Measurements from ENCODE around the gene CAPN12.
"Not testable (repeated sequence)": the region's sequence is repeated elsewhere in the genome, so short reads cannot be mapped to it uniquely, and the experiment has no call there.

CAPN12 gene

GRCh38 chr19:38770228-38770948 is 26.1 kb upstream of the CAPN12 start:
- DNase-seq (ENCODE audit: low spot score), result not testable (repeated sequence)

DNA sequence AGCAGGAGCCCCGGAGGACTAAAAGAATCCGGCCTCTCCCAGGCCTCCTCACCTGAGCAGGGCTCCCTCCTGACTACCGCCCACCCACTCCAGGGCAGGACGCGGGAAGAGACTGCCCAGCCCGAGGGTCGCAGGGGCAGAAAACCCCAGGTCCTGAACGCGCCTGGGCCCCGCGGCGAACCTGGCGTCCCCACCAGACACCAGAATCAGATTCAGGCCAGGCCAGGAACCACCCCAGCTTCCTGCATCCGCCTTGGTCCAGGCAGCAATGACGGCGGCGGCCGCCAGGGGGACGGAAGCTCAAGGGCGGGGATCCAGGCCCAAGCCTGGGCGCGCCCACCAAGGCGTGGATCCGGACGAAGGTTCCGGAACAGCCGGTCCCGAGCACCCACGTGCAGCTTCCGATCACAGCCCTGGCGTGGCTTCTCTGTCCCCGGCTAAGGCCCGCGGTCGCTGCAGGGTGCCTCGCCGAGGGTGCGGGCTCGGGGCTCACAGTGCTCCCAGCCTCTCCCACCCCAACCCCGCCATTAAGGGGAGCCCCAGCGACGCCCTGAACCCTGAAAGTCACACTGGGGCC is 25.4 kb upstream of the CAPN12 start:
- DNase-seq (ENCODE audit: low spot score), result peak; percentile 87

DNA sequence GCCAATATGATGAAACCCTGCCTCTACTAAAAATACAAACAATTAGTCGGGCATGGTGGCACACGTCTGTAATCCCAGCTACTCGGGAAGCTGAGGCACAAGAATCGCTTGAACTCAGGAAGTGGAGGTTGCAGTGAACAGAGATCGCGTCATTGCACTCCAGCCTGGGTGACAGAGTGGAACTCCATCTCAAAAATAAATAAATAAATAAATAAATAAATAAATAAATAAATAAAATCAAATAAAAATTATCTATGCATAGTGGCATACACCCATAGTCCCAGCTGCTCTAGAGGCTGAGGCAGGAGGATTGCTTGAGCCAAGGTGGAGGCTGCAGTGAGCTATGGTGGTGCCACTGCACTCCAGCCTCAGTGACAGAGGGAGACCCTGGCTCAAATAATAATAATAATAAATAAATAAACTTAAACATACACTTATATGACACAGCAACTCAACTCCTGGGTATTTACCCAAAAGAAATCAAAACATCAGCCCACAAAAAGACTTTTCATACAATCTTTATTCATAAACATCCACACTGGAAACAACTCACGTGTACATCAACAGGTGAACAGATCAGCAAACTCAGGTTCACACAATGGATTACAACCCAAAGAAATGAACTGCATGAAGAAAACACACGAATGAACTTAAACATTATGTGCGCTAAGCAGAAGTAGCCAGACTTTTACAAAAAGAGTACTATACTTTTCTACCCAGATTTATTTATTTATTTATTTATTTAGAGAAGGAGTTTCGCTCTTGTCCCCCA is 22.2 kb upstream of the CAPN12 start:
- no peak for DNase-seq (ENCODE audit: low spot score)

- no peak for DNase-seq (ENCODE audit: low spot score)
These were observed 20.9 kb upstream of the CAPN12 start for GRCh38 chr19:38765214-38765613.

DNA sequence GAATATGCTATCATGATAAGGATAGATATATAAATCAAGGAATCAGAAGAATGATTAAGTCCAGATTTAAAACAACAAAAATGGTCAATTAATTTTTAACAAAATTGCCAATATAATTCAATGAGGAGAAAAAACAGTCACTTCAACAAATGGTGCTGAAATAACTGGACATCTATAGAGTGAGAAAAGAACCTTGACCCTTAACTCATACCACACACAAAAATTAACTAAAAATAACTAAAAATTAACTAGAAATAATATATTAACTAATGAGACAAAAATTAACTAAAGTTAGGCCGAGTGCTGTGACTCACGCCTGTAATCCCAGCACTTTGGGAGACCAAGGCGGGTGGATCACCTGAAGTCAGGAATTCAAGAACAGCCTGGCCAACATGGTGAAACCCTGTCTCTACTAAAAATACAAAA is 19.5 kb upstream of the CAPN12 start:
- no peak for DNase-seq (ENCODE audit: low spot score)

- DNase-seq (ENCODE audit: low spot score), result not testable (repeated sequence)
These were observed 17.7 kb upstream of the CAPN12 start for GRCh38 chr19:38761884-38762389.

DNA sequence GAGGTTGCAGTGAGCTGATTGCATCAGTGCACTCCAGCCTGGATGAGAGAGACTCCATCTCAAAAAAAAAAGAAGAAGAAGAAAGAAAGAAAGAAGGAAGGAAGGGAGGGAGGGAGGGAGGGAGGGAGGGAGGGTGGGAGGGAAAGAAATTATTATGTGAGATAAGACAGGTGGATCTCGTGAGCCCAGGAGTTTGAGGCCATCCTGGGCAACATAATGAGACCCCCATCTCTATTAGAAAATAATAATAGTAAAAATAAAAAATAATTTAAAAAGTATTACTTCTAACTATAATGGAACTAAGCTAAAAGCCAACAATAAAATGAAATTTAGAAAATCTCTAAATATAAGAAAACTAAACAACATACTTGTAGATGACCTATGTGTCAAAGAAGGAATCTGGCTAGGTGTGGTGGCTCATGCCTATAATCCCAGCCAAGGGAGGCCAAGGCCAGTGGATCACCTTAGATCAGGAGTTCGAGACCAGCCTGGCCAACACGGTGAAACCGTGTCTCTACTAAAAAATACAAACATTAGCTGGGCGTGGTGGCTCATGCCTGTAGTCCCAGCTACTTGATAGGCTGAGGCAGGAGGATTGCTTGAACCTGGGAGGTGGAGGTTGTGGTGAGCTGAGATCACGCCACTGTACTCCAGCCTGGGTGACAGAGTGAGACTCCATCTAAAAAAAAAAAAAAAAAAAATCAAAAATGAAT is 16.7 kb upstream of the CAPN12 start:
- not testable (repeated sequence) for DNase-seq (ENCODE audit: low spot score)

GRCh38 chr19:38759590-38760003 is 15.3 kb upstream of the CAPN12 start:
- DNase-seq (ENCODE audit: low spot score), result no peak

- DNase-seq (ENCODE audit: low spot score), result not testable (repeated sequence)
These were observed 9.9 kb upstream of the CAPN12 start for GRCh38 chr19:38754196-38754595.

DNA sequence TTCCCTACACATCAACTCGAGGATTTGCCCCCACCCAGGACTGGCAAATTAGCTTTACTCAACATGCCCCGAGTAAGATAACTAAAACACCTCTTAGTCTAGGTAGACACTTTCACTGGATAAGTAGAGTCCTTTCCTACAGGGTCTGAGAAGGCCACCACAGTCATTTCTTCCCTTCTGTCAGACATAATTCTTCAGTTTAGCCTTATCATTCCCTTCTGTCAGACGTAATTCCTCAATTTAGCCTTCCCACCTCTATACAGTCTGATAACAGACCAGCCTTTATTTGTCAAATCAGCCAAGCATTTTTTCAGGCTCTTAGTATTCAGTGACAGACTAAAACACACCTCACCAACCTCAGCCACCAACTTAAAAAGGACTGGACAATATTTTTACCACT is 9.5 kb upstream of the CAPN12 start:
- DNase-seq (ENCODE audit: low spot score), result not testable (repeated sequence)

GRCh38 chr19:38745316-38745715 is 1.0 kb upstream of the CAPN12 start:
- no peak for DNase-seq (ENCODE audit: low spot score)

- DNase-seq (ENCODE audit: low spot score), result no peak
These were observed 600 bp upstream of the CAPN12 start for GRCh38 chr19:38744874-38745273.

DNA sequence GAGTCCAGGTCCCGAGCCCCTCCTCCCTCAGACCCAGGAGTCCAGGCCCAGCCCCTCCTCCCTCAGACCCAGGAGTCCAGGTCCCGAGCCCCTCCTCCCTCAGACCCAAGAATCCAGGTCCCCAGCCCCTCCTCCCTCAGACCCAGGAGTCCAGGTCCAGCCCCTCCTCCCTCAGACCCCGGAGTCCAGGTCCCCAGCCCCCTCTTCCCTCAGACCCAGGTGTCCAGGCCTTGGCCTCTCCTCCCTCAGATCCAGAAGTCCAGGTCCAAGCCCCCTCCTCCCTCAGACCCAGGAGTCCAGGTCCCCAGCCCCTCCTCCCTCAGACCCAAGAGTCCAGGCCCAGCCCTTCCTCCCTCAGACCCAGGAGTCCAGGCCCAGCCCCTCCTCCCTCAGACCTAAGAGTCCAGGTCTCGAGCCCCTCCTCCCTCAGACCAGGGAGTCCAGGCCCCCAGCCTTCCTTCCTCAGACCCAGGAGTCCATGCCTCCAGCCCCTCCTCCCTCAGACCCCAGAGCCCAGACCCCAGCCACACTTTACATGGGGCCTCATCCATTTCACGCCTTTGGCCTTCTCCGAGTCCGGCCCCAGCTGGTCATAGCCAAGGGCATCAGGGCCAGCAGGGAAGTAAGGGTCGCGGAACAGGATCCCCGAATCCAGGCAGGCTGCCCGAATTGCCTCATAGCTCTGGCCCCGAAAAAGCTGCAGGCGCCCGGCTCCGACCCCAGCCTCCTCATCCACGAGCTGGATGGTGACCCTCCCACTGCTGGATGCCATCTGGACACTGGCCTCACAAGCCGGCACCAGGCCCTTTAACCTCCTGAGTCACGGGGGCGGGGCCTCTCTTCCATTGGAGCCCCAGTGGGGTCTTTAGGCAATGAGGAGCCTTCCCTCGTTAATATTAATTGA is 628 bp downstream of the CAPN12 start:
- no peak for DNase-seq (ENCODE audit: low spot score)

GRCh38 chr19:38742906-38743305 is 1.4 kb downstream of the CAPN12 start:
- DNase-seq (ENCODE audit: low spot score), result no peak

- DNase-seq (ENCODE audit: low spot score), result no peak
These were observed 2.0 kb downstream of the CAPN12 start for GRCh38 chr19:38742296-38742695.

GRCh38 chr19:38741670-38742069 is 2.6 kb downstream of the CAPN12 start:
- DNase-seq (ENCODE audit: low spot score), result no peak

GRCh38 chr19:38740932-38741331 is 3.3 kb downstream of the CAPN12 start:
- DNase-seq (ENCODE audit: low spot score), result no peak

DNA sequence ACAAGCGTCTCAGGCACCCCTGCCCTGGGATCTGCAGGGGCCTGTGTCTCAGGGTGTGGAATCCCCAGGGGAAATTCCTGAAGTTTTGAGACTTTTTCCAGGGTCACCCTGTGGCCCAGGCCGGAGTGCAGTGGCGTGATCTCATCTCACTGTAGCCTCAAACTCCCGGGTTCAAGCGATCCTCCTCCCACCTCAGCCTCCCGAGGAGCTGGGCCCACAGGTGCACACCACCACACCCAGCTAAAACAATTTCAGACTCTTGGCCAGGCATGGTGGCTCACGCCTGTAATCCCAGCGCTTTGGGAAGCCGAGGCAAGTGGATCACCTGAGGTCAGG is 4.0 kb downstream of the CAPN12 start:
- DNase-seq (ENCODE audit: low spot score), result no peak

DNA sequence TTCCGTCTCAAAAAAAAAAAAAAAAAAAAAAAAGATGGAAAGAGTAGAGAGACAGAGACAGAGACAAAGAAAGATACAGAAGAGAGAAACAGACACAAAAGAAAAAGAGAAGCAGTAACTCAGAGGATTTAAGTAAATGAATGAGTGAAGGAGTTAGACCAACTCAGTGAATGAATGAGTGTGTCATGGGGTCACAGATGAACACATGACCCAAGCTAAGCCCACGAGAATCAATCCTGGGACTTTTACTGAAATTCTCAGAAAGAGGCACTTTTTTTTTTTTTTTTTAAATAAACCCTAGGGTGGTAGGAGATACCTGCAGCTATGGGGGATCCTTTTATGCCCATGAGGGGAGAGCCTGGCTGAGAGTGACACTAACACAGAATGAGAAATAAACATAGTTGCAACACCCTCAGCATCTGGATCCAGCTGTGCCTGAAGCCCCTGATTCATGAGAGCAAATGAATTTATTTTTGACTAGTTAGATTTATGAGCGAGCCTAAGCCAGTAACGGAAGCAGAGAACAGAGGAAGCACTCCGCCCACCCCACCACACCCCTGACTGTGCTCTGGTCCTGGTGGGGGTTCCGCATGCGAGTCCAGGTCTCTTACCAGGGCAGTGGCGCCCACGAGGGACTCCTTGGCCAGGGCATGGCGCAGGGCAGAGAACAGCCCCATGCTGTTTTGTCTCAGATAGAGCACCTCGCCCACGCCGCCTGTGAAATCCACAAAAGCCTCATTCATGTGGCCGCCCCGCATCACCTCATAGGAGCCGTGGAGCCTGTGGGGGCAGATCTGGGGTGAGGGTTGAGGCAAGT is 4.6 kb downstream of the CAPN12 start:
- DNase-seq (ENCODE audit: low spot score), result no peak

All from hematopoietic multipotent progenitor cell treated with erythropoietin and hydrocortisone succinate and interleukin-3 and kit ligand, for 15 days (in vitro differentiated cells).